Measurements from ENCODE around the gene C1orf74.

Gene C1orf74

GRCh38 chr1:209772126-209772525 is 12.2 kb downstream of the C1orf74 start:
- no peak for DNase-seq (ENCODE audit: low read depth, low spot score)

GRCh38 chr1:209770636-209771415 is 13.5 kb downstream of the C1orf74 start:
- no peak for DNase-seq (ENCODE audit: low read depth, low spot score)

DNA sequence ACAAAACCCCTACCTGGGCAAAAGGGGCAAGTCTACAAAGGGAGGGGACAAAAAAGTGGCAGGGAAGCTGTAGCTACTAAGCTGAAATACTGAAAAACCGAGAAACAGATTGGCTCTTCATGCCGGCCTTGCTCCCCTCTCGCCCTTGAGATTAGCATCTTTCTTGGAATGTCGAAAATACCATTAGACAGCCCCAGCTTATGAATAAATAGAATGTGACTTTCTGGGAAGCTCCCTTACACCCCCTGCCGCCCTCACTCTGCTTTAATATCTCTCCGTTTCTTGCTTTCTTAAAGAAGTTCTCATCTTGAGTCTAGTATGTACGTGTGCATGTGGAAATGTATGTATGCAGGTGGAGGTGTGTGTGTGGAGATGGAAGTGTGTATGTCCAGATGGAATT is 14.4 kb downstream of the C1orf74 start:
- no peak for DNase-seq (ENCODE audit: low read depth, low spot score)

GRCh38 chr1:209769171-209769904 is 15.0 kb downstream of the C1orf74 start:
- DNase-seq (ENCODE audit: low read depth, low spot score): no peak

DNA sequence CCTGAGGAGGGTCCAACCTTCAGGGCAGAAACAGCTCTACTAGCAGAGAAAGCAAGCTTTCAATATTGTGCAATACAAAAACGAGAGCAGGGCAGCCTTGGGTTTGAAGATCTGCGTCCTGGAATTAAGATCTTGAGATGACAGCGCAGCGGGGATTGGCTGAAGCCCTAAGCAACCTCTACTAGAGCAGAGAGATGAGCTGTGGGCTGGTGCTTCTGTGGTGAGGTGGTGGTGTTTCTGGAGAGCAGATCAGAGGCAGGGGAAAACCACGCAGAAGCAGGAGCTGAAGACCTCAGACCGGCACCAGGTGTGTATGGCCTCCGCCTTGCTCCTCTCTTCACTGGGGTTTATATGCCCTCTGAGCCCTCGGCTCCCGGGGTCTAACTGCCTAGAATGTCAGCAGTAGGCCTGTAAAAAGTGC is 16.0 kb downstream of the C1orf74 start:
- peak; percentile 52 for DNase-seq (ENCODE audit: low read depth, low spot score)

GRCh38 chr1:209767706-209768105 is 16.7 kb downstream of the C1orf74 start:
- DNase-seq (ENCODE audit: low read depth, low spot score): no peak

GRCh38 chr1:209767096-209767495 is 17.3 kb downstream of the C1orf74 start:
- DNase-seq (ENCODE audit: low read depth, low spot score): no peak

- DNase-seq (ENCODE audit: low read depth, low spot score): no peak
Measured at GRCh38 chr1:209766051-209766450, 18.3 kb downstream of the C1orf74 start.

DNA sequence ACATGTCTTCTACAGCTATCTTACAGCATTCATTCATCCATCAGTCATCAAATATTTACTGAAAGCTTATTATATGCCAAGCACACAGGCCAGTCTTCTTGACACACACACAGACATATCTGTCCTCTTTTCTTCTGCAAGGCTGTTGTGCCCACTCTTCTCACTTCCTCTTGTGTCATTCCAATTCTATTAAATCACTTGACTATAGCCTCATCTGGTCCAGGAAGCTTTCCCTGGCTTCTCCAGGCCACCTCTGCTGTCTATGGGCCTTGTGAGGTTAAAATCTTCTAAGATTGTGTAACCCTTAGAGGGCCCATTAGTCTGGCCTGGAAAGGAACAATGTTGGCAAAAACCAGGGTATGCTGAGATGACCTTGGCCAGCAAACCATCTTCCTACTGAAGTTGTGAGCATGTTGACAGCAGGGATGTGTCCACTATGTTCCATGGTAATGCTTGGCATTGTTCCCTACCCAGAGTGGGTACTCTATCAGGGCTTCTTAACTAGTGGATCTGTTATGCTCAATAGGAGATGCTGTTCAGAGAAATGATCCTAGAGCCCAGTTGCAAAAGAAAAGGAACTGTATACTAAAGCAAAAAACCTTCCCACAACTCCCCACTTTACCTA is 23.2 kb downstream of the C1orf74 start:
- DNase-seq (ENCODE audit: low read depth, low spot score): no peak

DNA sequence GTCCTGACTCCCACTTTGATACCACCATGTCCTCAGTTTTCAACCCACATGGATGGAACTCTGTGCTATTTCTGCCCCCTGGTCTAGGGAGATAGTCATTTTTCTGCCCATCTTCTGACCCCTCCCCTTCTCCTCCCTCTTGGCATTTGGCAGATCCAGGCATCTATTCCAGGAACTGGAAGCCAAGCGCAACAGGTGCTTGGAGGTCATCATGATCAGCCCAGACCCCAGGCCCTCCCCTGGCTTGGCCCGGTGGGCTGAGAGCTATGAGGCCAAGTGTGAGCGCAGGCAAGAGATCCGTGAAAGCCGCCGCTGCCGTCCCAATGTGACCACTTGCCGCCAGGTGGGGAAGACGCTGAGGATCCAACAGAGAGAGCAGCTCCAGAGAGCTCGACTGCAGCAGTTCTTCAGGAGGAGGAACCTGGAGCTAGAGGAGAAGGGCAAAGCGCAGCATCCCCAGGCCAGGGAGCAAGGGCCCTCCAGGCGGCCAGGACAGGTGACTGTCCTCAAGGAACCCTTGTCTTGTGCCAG is 24.5 kb downstream of the C1orf74 start:
- DNase-seq (ENCODE audit: low read depth, low spot score): no peak

DNA sequence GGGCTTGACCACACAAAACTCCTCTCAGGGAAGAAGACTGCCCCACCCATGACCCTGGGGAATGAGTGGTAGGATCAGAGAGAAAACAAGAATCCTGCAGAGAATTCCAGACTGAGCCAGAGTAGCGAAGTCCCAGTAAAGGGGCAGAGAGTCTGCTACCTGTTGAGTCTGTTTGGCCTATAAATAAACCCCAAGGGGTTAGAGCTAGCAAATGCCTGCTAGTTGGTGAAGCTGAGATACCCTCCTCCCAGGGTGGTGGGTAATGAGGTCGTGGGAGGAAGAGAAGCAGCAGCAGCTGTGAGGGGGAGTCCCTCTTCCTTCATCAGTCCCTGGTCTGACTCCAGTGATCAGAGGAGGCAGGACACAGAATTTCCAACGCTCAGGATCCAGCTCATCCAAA is 26.0 kb downstream of the C1orf74 start:
- DNase-seq (ENCODE audit: low read depth, low spot score): no peak

GRCh38 chr1:209756615-209757445 is 27.5 kb downstream of the C1orf74 start:
- DNase-seq (ENCODE audit: low read depth, low spot score): no peak

- peak; percentile 38 for DNase-seq (ENCODE audit: low read depth, low spot score)
Measured at GRCh38 chr1:209755926-209756614, 28.3 kb downstream of the C1orf74 start, which contains the start of gene TRAF3IP3. TSS of gene TRAF3IP3 (plus strand) at chr1:209756053. CDS start at chr1:209760040, 3,987 bp downstream.

- DNase-seq (ENCODE audit: low read depth, low spot score): no peak
Measured at GRCh38 chr1:209755256-209755655, 29.1 kb downstream of the C1orf74 start.

DNA sequence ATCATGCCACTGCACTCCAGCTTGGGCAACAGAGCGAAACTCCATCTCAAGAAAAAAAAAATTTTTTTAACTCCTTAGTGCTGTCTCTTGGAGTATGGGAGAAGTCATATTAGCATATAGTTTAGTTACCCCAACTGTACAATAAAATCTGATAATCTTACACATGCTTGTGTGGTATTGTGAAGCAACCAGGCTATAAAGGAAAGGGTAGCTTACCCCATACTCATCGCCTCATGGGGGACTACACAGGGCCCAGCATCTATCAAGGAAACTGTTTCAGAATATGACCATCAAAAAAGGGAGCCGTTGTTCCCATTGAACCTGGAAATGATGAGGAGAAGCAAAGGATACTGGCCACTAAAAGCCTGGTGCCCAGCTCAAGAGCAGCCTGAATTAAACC is 31.5 kb downstream of the C1orf74 start:
- no peak for DNase-seq (ENCODE audit: low read depth, low spot score)

DNA sequence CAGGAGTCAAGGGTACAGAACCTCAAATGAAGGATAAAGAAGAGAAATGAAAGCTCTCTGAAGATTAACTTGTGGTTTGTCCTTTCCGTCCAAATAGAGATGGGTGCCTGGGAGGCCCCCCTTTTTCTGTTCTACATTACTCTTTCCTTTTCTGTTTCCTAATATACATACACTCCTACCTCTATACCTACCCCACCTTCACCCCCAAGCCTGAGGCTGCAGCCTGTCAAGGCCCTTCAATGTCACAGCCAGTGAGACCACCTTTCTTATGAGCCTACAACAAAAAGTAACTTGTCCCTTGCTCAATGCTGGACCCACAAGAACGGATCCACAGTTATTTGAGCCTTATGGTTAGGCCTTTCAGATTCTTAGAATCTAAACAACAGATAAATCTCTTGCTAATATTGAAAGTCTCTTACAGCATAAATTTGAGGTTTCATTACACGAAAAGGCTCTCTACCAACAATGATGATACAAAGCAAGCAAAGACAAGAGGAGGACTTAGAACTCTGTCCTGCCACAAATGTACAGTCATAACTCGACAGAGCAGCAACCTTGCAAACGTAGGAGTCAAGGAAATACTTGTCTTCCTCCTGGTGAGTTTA is 32.6 kb downstream of the C1orf74 start:
- DNase-seq (ENCODE audit: low read depth, low spot score): no peak

DNA sequence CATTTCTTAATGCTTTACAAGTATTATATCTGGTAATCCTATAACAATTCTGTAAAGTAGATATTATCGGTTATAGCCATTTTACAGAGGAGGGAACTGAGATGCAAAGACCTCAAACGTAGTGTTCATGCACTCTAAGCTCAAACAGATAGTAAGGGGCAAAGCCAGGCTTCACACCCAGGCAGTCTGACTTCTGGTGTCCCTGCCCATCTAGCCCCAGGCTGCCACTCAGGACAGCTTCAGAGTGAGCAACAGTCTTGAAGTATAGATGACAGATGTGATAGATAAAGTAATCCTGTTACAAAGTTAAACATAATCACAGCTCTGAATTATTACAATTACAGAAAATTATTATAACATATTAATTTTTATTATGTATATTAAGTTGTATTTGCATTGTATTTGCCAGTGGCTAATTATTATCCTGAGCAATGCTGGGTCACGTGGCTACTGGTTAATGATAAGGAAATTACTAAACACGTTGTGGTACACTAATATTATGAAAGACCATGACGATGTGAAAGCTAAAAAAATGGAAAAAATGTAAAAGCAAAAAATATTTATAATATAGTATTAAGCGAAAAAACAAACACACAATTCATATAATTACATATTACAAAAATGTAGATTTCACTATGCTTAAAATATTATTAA is 34.6 kb downstream of the C1orf74 start:
- no peak for DNase-seq (ENCODE audit: low read depth, low spot score)

DNA sequence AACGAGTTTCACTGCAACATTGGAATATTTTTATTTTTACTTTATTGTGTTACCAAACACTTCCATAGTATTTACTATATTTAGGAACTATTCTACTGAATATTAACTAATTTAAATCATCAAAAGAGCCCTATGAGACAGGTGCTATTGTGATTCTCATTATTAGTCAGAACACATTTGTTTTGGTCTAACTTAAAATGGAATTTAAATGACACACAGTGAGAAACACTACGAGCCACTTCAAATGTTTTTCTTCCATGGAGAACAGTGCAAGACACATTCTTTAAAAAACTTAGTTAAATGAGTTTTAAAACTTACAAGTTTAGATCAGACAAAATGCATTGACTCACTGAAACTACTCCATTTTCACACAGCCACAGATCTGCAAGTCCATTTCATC is 35.2 kb downstream of the C1orf74 start:
- DNase-seq (ENCODE audit: low read depth, low spot score): no peak

DNA sequence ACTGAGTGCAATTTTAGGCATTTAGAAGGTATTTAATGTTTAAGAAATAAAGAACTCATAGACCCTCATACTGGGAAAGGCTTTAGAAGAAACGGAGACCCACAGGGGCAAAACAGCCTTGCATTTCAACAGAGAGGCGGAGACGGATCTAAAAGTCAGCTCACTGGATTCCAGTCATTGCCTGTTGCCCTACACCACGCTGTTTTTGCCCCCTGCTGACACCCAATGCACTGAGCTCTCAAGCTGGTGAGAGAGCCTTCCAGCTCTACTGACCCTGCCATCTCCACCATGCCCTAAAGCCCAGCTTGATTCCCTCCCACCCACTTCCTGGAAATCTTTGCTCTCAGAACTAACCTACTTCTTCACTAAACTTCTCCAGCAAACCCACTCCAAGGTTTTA is 35.7 kb downstream of the C1orf74 start:
- no peak for DNase-seq (ENCODE audit: low read depth, low spot score)

All from activated naive CD8-positive, alpha-beta T cell treated with anti-CD3 and anti-CD28 coated beads, Interleukin-2, amount 50 U/mL, for 16 hours (primary cell).